Activated naive CD8-positive, alpha-beta T cell treated with anti-CD3 and anti-CD28 coated beads for 36 hours (primary cell): Measurements from ENCODE around the gene SELPLG. TPM values are rescaled to one million over a fixed set of nuclear protein-coding genes. Genes with fewer than 3 reads are reported as not detected.

Experiments used
- DNase-seq: peaks from one replicate; pipeline ENCODE4 v3.0.0; 2021
- H3K27ac Mint-ChIP-seq: one replicate; pipeline ENCODE4 v1.8.0; 2022; ENCODE audit warnings: mild to moderate bottlenecking, moderate library complexity, mixed read lengths
- H3K27me3 Mint-ChIP-seq: one replicate; pipeline ENCODE4 v1.8.0; 2022; ENCODE audit warnings: mild to moderate bottlenecking, mixed read lengths
- H3K36me3 Mint-ChIP-seq: one replicate; pipeline ENCODE4 v1.8.0; 2021; ENCODE audit warnings: mild to moderate bottlenecking, mixed read lengths
- H3K4me1 Mint-ChIP-seq: one replicate; pipeline ENCODE4 v1.8.0; 2021; ENCODE audit warnings: mixed read lengths
- H3K4me3 Mint-ChIP-seq: one replicate; pipeline ENCODE4 v1.8.0; 2022; ENCODE audit warnings: mild to moderate bottlenecking, moderate library complexity, mixed read lengths
- H3K9me3 Mint-ChIP-seq: one replicate; pipeline ENCODE4 v1.8.0; 2022; ENCODE audit warnings: mixed read lengths
- total RNA-seq, 2 experiments: library from RNA; stranded (reverse); gene quantifications; one replicate each; pipeline ENCODE4 v1.2.3, GENCODE V29; 2021

SELPLG gene
- total RNA-seq, 2 experiments from 2014 or later, result 22.2 to 23.0 TPM

DNA sequence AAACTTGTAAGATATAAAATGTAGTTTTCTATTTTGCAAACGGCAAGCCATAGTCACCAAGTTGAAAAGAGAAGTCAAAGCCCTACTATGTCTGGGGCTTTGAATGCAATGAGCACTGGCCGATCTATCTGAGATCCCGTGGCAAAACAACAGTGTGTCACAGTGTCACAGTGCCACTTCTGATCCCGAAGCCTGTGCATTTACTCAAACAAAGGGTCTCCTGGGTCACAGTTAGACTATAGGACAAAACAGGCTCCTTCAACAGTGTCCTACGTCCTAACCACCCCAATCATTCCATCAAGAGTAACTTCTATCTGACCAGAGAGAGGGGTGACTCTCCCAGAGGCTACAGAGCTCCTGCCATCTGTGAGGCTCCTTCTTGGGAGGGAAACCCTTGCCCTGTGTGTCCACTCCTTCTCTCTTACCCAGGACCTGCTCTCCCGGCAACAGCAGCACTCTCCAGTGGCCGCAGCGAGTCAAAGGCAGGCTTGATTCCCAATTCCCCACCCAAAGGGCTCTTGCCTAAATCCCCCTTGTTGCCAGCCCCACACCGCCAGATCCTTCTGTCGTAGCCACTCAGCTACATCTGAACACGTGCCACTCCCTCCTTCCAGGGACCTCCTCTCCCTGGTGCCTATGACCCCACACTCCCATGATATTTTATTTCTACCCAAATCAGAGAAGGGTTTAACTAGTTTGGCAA is 14.0 kb upstream of the SELPLG start:
- DNase-seq, result no peak
- Mint-ChIP-seq H3K27me3 (no peaks in the 10 kb centered on the region), H3K36me3 (peaks cover 29% of the 10 kb centered on the region), H3K27ac (no peak overlapping the region), H3K9me3 (no peaks in the 10 kb centered on the region), H3K4me3 (no peak overlapping the region), H3K4me1 (peaks cover 36% of the 10 kb centered on the region)

DNA sequence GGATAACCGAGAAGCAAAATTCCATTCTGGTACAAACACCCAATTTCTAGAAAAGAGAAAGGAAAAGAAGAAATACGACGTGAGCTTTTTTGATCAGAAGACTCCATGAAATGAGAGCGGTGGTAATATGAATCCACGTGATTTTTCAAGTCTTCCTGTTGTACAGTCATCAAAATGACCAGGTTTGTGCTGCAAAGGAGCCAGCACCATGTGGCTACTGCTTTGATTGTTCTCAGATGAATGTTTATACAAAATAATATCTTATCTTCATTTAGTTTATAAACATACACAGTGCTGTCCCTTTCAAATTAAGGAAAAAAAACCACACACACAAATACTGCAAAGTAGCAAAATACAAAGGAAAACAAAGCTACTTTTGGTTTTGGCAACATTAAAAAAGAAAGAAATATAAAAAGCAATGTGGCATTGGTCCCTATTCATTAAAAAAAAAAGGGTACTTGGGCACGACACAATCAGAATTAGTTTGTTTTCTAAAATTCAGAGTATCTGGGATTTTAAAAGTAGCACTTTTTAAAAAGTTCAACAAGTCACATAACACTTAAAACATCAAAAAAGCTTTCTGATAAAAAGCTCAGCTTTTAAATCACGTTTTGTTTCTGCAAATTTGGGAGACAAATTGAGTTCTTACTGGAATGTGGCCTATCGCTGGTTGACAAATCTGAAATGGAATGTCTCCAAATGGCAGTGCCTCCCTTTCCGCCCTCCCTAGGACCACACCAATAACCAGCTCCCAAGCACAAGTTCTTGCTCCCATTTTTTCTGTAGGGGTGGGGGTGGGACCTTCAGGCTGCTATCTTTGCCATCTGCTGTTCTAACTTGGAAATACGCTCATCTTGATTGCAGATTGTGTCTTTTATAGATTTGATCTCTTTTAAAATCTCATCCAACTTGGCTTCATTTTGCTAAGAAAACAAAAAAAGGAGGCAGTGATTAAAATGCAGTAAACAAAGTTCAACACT is 13.2 kb upstream of the SELPLG start:
- peaks cover 29% of the 10 kb centered on the region for H3K36me3 Mint-ChIP-seq
- H3K4me1 Mint-ChIP-seq, result peaks cover 34% of the 10 kb centered on the region
- no peak overlapping the region for H3K4me3 Mint-ChIP-seq

DNA sequence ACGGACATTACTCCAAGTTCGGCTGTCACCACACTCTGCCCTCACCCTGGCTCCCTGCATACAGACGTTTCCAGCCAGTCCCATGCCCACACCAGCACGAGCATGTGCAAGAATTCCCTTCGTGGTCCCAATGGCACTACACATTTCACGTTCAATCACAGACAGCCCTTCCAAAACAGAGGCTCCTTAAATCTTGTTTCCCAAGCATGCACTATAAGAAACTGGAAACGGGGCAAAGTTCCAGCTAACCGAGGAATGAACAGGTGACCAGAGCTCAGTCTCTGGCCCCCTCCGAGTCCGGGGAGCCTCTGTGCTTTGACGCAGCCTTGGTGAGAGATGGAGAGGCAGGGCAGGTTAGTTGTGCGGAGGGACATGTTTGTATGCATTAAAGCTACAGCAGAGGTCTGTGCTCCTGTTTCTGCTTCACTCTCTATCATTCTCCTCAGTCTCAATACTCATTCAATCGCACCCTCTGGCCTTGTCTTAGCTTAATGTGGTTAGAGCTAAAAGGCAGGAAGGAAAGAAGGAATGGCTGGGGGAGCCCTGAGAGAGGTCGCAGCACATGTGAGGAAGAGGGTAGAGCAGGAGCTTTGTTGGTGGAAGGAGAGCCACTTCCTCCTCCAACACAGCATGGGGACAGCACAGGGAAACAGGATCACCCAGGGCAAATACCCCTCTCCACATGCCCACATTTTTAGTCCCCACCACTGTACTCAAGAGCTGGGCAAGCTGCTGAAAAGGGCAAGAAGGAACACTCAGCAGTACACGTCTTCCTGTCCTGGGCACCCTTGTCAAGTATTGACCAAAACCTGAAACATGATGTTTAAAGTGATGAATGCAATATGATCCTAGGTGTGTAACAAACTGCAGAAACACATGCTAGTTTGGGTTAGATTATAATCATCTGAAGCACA is 12.2 kb upstream of the SELPLG start:
- H3K27me3 Mint-ChIP-seq, result no peaks in the 10 kb centered on the region

More for the DNA sequence above, 13.2 kb upstream of the SELPLG start:
- Mint-ChIP-seq H3K27me3 (no peaks in the 10 kb centered on the region), H3K27ac (peak overlapping the region; percentile 80), H3K9me3 (no peaks in the 10 kb centered on the region)
- DNase-seq, result no peak

DNA sequence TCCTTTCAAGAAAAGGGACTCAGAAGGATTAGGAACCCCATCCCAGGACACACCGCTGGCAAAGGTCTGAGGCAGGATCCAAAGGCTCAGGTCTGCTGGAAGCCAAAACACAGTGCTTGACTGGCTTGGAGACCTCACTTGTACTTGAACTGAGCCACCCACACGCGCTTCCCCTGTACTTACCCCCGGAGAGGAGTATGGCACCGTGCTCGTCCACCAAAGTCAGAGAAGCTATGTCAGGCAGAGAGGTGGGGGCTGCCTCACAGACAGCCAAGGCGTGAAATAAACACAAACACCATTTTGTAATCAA is 11.1 kb upstream of the SELPLG start:
- Mint-ChIP-seq H3K4me1 (peaks cover 45% of the 10 kb centered on the region), H3K27ac (no peak overlapping the region), H3K36me3 (peaks cover 24% of the 10 kb centered on the region), H3K4me3 (no peak overlapping the region), H3K9me3 (no peaks in the 10 kb centered on the region), H3K27me3 (no peaks in the 10 kb centered on the region)
- no peak for DNase-seq

More for the DNA sequence above, 12.2 kb upstream of the SELPLG start:
- no peak for DNase-seq
- H3K36me3 Mint-ChIP-seq, result peaks cover 25% of the 10 kb centered on the region
- peak overlapping the region; percentile 80 for H3K27ac Mint-ChIP-seq
- H3K4me3 Mint-ChIP-seq, result peak overlapping the region; percentile 23
- peaks cover 36% of the 10 kb centered on the region for H3K4me1 Mint-ChIP-seq
- no peaks in the 10 kb centered on the region for H3K9me3 Mint-ChIP-seq

DNA sequence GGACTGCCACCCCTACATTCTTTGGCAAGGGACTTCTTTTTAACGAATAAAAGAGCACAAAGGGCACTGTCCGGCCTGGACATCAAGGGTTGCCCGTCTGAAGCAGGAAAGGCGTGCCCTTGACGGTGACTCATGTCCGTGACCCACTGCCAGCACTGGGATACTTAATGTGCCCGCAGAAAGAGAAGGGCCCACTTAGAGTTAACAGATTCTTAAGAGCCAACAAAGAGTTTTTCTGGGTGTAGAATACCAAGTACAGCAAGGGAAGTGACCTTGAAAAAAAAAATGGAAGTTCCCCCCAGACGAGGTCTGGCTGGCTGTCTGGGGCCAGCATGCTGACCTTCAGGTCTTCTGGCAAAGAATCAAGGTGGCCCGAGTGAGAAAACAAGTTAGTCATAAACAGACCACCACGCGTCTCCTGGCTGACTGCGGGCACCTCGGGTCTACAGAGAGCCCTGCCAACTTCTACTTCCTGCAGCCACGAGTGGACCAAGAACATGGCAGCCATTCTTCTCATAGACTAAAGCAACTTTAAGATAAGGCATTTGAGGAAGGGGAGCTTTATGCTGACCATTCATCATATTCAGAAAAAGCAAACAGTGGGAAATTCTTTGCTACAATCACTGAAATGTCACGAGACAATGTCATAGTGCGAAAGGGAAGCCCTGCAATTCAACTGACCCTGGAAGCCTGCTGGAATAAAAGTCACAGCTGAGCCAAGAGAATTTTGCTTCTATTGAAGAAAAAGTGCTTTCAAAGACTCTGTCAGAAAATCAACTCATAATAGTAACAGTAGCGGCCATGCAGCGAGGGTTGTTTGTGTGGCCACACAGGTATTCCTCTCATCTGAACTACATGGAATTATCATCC is 10.5 kb upstream of the SELPLG start:
- H3K9me3 Mint-ChIP-seq, result no peaks in the 10 kb centered on the region
- no peaks in the 10 kb centered on the region for H3K27me3 Mint-ChIP-seq
- H3K27ac Mint-ChIP-seq, result no peak overlapping the region
- DNase-seq, result no peak
- H3K36me3 Mint-ChIP-seq, result peaks cover 22% of the 10 kb centered on the region
- no peak overlapping the region for H3K4me3 Mint-ChIP-seq
- H3K4me1 Mint-ChIP-seq, result peaks cover 42% of the 10 kb centered on the region

DNA sequence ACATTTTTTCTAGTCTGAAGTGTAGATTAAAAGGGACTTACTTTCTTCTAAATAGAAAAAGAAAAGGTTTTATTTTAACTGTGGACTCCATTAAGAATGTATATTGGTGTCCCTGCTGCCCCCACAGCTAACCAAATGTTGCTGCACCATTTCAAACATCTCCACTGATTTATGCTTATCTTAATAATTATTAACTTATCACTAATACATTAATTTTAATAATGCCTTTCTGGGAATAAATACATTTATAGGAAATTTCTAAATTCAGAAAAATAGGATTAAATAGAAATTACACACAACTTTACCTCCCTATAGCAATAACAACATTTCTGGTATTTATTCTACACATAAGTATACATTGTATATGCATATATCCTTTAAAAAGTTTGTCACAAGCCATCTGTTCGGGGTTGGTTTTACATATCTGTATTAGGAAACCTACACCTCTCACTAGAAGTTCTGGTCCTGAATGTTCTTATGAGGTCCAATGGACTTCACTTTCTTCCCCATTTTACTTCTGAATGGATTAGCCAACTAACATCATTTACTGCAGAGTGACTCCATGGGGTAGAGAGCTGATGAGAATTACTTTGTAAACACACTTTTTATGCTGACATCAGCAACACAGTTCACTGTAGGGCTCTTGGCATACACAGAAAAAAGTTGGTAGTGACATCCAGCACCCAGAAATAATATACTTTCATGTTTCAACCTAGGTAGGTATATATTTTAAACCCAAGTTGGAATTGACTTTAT is 9.4 kb upstream of the SELPLG start:
- H3K27ac Mint-ChIP-seq, result no peak overlapping the region
- no peak overlapping the region for H3K4me3 Mint-ChIP-seq
- no peaks in the 10 kb centered on the region for H3K27me3 Mint-ChIP-seq
- H3K36me3 Mint-ChIP-seq, result peaks cover 21% of the 10 kb centered on the region
- DNase-seq, result no peak
- H3K4me1 Mint-ChIP-seq, result peaks cover 39% of the 10 kb centered on the region
- H3K9me3 Mint-ChIP-seq, result no peaks in the 10 kb centered on the region

DNA sequence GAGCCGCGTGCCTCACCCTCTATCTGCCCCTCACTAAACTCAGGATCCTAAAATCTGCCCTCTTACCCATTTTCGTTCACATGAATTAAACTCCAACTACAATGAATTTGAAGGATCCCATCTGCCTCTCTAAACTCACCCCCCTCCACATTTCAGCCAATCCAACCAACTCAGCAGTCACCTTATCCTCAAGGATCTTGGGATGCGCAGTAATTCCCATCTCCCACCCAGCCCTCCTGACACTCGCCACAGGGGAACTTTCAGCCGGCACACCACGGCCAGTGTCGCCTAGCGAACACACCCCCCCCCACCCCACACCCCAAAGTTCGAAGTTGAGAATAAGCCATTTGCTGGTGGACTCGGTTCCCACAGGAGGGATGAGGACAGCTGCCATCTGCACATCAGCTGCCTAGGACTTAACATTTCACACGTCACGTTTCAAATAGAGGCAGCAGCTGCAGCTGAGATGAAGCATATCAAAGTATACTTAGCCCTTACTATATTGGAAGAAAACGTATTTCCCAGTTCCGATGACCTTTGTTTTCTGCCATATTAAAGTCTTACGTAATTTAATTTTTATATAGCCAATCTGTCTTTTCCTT is 8.7 kb upstream of the SELPLG start:
- Mint-ChIP-seq H3K9me3 (no peaks in the 10 kb centered on the region), H3K36me3 (peaks cover 19% of the 10 kb centered on the region), H3K4me3 (no peak overlapping the region), H3K27ac (no peak overlapping the region), H3K4me1 (peaks cover 43% of the 10 kb centered on the region), H3K27me3 (no peaks in the 10 kb centered on the region)
- no peak for DNase-seq

DNA sequence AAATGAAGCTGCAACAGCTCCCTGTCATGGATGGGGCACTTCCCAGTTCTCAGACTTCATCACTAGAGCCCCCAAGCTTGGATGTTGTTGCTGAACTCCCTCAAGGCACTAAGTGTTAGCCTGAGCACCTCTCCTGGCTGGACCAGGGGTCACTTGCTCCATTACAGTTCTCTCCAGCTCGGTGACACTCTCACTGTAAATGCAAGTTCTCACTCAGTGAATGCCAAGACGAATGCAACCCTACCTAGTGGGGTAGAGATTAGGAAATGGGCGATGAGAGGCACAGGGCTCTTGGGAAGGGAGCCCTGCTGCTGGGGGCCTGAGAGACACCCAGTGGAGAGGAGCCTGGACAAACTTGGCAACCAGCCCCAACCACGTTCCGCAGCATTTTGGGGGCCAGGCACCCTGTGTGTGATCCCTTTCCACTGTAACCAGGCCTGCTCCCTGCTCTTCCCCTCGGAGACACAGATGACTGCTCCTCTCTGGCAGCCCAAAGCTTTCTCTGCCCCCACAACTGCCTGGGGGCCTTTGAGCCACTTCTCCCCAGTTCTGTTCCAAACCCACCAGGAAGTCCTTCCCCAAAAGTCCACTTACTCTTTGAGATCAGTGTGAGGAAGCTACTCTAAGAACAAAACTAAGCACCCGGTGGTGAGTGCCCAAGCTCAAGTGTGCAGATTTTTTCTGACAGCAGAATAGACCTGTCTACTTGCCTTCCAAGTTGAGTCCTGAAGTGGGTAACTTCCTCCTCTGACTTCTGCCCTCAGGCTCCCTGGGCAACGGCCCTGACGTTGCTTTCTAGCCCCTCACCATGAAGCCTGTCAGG is 8.0 kb upstream of the SELPLG start:
- Mint-ChIP-seq H3K27ac (no peak overlapping the region), H3K9me3 (no peaks in the 10 kb centered on the region), H3K4me3 (no peak overlapping the region), H3K36me3 (peaks cover 19% of the 10 kb centered on the region), H3K27me3 (no peaks in the 10 kb centered on the region), H3K4me1 (peaks cover 42% of the 10 kb centered on the region)
- no peak for DNase-seq

DNA sequence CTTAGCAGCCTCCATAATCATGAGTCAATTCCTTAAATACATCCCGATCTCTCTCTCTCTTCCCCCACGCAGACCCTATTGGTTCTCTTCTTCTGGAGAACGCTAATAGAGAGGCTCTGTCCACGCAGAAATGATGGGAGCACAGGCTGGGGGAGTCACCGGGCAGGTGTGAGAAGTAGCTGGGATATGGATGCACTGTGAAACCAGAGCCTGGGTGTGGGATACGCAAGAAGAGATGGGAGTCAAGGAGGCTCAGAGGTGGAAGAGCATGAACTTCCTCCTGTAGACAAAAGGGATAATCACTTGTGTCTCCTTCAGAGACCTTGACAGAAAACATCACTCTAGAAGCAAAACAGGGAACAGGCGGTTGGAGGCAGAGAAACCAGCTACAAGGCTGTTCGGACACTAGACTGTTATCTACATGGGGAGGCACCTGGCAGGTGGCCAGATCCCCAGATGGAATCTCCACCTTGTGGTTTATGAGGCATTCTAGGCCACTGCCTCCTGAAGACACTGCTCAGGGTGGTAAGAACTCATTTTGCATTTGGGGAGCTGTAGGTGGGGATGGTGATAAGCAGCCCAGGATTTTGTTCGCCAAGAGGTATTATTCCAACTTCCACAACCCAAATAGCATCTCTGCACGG is 7.2 kb upstream of the SELPLG start:
- no peaks in the 10 kb centered on the region for H3K9me3 Mint-ChIP-seq

DNA sequence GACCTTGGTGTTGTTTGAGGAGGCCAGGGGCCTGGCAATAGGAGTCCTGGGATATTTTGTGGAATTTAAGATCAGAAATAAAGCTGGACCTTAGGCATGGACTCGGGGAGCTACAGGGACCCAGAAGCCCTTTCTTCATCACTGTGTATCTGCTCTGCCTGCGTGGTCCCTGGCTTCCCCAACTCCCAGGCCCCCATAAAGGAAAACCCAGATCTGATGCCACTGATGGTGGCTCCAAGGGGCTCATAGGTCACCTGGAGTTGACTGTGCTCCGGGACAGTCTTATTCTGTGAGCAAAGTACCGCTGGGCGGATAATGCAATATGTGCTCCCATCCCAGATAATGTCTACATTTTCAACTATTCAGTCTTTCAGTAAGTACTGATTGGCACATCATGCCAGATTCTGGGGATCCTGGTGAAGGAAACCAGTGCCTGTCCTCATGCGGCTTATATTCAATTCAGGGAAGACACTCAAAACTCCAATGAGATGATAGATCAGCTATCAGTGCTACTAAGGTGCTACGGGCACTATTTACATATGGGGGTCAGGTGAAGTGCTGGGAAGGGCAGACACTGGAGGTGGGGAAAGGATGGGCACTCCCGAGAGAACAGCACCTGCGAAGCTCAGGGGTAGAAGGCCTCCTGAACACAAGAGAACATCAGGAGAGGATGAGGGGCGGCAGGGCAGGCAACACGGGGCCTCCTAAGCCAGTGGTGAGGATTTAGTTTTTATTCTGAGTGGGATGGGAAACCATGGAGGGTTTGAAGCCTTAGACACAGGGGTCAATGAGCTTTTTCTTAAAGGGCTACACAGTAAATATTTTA is 5.5 kb upstream of the SELPLG start:
- H3K4me1 Mint-ChIP-seq, result peaks cover 46% of the 10 kb centered on the region
- no peaks in the 10 kb centered on the region for H3K27me3 Mint-ChIP-seq
- H3K4me3 Mint-ChIP-seq, result no peak overlapping the region
- H3K36me3 Mint-ChIP-seq, result peaks cover 2% of the 10 kb centered on the region
- no peak overlapping the region for H3K27ac Mint-ChIP-seq
- no peak for DNase-seq
- no peaks in the 10 kb centered on the region for H3K9me3 Mint-ChIP-seq

More for the DNA sequence above, 7.2 kb upstream of the SELPLG start:
- no peaks in the 10 kb centered on the region for H3K27me3 Mint-ChIP-seq
- H3K4me1 Mint-ChIP-seq, result peaks cover 39% of the 10 kb centered on the region
- DNase-seq, result no peak
- H3K36me3 Mint-ChIP-seq, result peaks cover 13% of the 10 kb centered on the region
- H3K27ac Mint-ChIP-seq, result no peak overlapping the region
- no peak overlapping the region for H3K4me3 Mint-ChIP-seq

DNA sequence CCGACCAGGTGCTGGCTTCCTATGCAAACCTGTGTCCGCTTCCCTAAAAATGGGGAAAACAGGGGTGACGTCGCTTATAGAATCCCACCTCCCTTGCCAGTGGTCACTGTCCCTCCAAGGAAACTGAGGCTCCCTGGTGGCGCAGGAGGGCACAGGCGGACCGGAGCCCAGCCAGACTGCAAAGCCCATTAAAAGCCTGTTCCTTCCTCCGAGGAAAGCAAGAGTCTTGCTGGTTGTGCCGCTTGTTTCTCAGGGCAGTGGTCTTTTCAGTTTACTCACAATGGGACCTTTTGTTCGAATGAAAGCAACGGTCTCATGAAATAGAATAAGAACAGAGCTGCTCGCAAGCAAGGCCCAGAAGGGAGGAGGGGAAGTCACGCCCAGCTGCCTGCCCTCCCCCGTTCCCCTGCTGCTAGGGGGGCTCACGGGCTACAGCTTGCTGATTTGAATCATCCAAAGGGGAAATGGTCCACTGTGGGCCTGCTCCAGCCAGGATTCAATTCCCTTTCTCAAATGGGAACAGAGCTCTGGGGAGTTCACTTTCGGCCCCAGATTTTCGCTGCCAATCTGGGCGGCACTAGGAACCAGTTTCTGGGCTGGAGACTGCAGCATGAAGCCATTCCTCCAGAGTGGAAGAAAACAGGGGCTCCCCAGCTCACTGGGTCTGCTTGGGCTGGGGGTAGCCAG is 4.6 kb upstream of the SELPLG start:
- no peak for DNase-seq
- H3K4me3 Mint-ChIP-seq, result no peak overlapping the region
- H3K9me3 Mint-ChIP-seq, result no peaks in the 10 kb centered on the region
- no peaks in the 10 kb centered on the region for H3K27me3 Mint-ChIP-seq
- peak overlapping the region; percentile 20 for H3K27ac Mint-ChIP-seq
- H3K36me3 Mint-ChIP-seq, result peaks cover 2% of the 10 kb centered on the region
- peaks cover 53% of the 10 kb centered on the region for H3K4me1 Mint-ChIP-seq
